K562 (cell line): ENCODE measurements around the gene STUB1. TPM values are rescaled to one million over a fixed set of nuclear protein-coding genes. Genes with fewer than 3 reads are reported as not detected.

Experiments used
- CCNT2 ChIP-seq: IDR thresholded peaks from 2 replicates; pipeline ENCODE4 v1.6.1; 2011; ENCODE audit warnings: borderline replicate concordance, low read depth, mild to moderate bottlenecking, moderate library complexity, mixed read lengths, low read length; ENCODE audit not compliant: insufficient read length; ENCODE audit errors: extremely low read depth
- CTBP1 ChIP-seq: fragments of 450-650 bp; IDR thresholded peaks from 2 replicates; pipeline ENCODE4 v1.6.1; 2016; ENCODE audit warnings: borderline replicate concordance
- EP300 ChIP-seq: IDR thresholded peaks from 2 replicates; pipeline ENCODE4 v1.6.1; 2012; ENCODE audit warnings: low read length, improper control_type of control experiment
- HDAC6 ChIP-seq: IDR thresholded peaks from 2 replicates; pipeline ENCODE4 v1.6.1; 2012; ENCODE audit warnings: low read depth, mild to moderate bottlenecking, control low read depth, inconsistent platforms, low read length, moderate library complexity
- HDGF ChIP-seq: fragments of 450-650 bp; IDR thresholded peaks from 2 replicates; pipeline ENCODE4 v1.6.1; 2016
- HNRNPL ChIP-seq: fragments of 200-400 bp; formaldehyde crosslinking; IDR thresholded peaks from 2 replicates; pipeline ENCODE4 v1.6.1; 2017; ENCODE audit warnings: low read depth, mild to moderate bottlenecking, low read length
- JUN ChIP-seq, 2 experiments: sonication (generic) in 1 of 2; formaldehyde crosslinking in 1 of 2; IDR thresholded peaks; 2 replicates each; pipeline versions ENCODE4 v1.6.1 to v1.8.0; 2012 to 2022; ENCODE audit warnings: borderline replicate concordance in 2 of 2, mild to moderate bottlenecking in 2 of 2, improper control_type of control experiment in 1 of 2, low read depth in 1 of 2, low read length in 1 of 2, missing genetic modification reagents in 1 of 2
- MAZ ChIP-seq, 2 experiments: fragments of 450-650 bp in 1 of 2; sonication (generic) in 1 of 2; formaldehyde crosslinking; IDR thresholded peaks in 1 of 2; conservative IDR thresholded peaks in 1 of 2; 2 replicates each; pipeline versions ENCODE4 v1.4.0 to v1.5.0; 2020; ENCODE audit warnings: mild to moderate bottlenecking in 1 of 2, missing genetic modification reagents in 1 of 2
- PCBP1 ChIP-seq: fragments of 200-400 bp; formaldehyde crosslinking; IDR thresholded peaks from 2 replicates; pipeline ENCODE4 v1.6.1; 2018; ENCODE audit warnings: mild to moderate bottlenecking, low read depth, low read length; ENCODE audit not compliant: poor library complexity, severe bottlenecking
- PRDM10 ChIP-seq: fragments of 450-650 bp; IDR thresholded peaks from 2 replicates; pipeline ENCODE4 v1.6.1; 2018; ENCODE audit not compliant: partially characterized antibody
- PRMT5 ChIP-seq: sonication (generic); formaldehyde crosslinking; IDR thresholded peaks from 2 replicates; pipeline ENCODE4 v1.5.0; 2020; ENCODE audit warnings: missing genetic modification reagents
- RBM25 ChIP-seq: fragments of 200-400 bp; formaldehyde crosslinking; IDR thresholded peaks from 2 replicates; pipeline ENCODE4 v1.6.1; 2018; ENCODE audit warnings: low read length, low read depth, moderate library complexity; ENCODE audit not compliant: severe bottlenecking
- SP2 ChIP-seq: IDR thresholded peaks from 2 replicates; pipeline ENCODE4 v1.6.1; 2011; ENCODE audit warnings: mild to moderate bottlenecking, low read depth, low read length, moderate library complexity; ENCODE audit not compliant: poor library complexity, severe bottlenecking; ENCODE audit errors: extremely low read depth
- THRAP3 ChIP-seq: fragments of 450-650 bp; IDR thresholded peaks from 2 replicates; pipeline ENCODE4 v1.6.1; 2016; ENCODE audit warnings: mild to moderate bottlenecking, inconsistent platforms, borderline replicate concordance
- ZBTB7A ChIP-seq: IDR thresholded peaks from 2 replicates; pipeline ENCODE4 v1.6.1; 2011; ENCODE audit warnings: low read depth, mild to moderate bottlenecking, low read length, moderate library complexity, borderline replicate concordance; ENCODE audit not compliant: control insufficient read depth
- ZC3H11A ChIP-seq: IDR thresholded peaks from 2 replicates; pipeline ENCODE4 v1.6.1; 2012; ENCODE audit warnings: low read depth, low read length, improper control_type of control experiment
- ZNF174 ChIP-seq: fragments of 250-450 bp; sonication (Bioruptor Pico); IDR thresholded peaks from 2 replicates; pipeline ENCODE4 v1.4.0; 2020; ENCODE audit warnings: mild to moderate bottlenecking
- ZNF217 ChIP-seq: sonication (generic); formaldehyde crosslinking; IDR thresholded peaks from 2 replicates; pipeline ENCODE4 v1.8.0; 2022; ENCODE audit warnings: mild to moderate bottlenecking, missing genetic modification reagents
- polyA plus RNA-seq, 8 experiments: library from polyadenylated mRNA; depleted of rRNA in 4 of 8; stranded (reverse) in 5 of 8; unstranded in 3 of 8; fragments of >200 nt; fragmentation: Nextera tagmentation in 2 of 8; fragmentation: Illumina TruSeq in 1 of 8; extraction: Ambion mirVana in 2 of 8; extraction: Trizol in 1 of 8; gene quantifications; 2 replicates each; pipeline versions ENCODE4 v1.2.1 to v1.2.3, GENCODE V29; 2011 to 2014; ENCODE audit warnings: inconsistent platforms in 1 of 8, missing spikeins in 1 of 8
- total RNA-seq, 7 experiments: library from RNA; depleted of rRNA in 6 of 7; stranded (reverse); fragments of >200 nt in 6 of 7; fragmentation: Illumina TruSeq in 2 of 7; extraction: Trizol in 2 of 7; gene quantifications; 2 replicates each; pipeline versions ENCODE4 v1.2.1 to v1.2.3, GENCODE V29; 2011 to 2021; ENCODE audit warnings: low replicate concordance in 1 of 7
- TF ChIP-seq, protein P1 (sequence below): sonication (generic); formaldehyde crosslinking; IDR thresholded peaks from 2 replicates; pipeline ENCODE4 v1.8.1; 2023; ENCODE audit warnings: mild to moderate bottlenecking, missing genetic modification reagents

Gene STUB1
- total and polyA plus RNA-seq, 9 of the 15 experiments (the other 6 are each of a cell fraction or from before 2014, with no cell fraction given) = 10.6 to 251 (median 152) TPM

GRCh38 chr16:714558-715476 is 34.6 kb downstream of the STUB1 start, which contains the start of gene METRN (continued):
- peak; percentile 60 for TF ChIP-seq PCBP1
- TF ChIP-seq ZBTB7A = peak; percentile 31; the same call in 1 of the 2 replicates
- TF ChIP-seq CTBP1 = peak; percentile 37
- peak; percentile 95 for TF ChIP-seq RBM25
- peak; percentile 67 for TF ChIP-seq PRDM10
- no peak for TF ChIP-seq ZNF217 (CRISPR knock-in tag)
- no peak for TF ChIP-seq ZC3H11A
- TF ChIP-seq HDAC6 = no peak
- TF ChIP-seq PRMT5 (CRISPR knock-in tag) = no peak
- TF ChIP-seq CCNT2 = peak; percentile 78
- TF ChIP-seq HDGF = no peak
- TF ChIP-seq, protein P1, sequence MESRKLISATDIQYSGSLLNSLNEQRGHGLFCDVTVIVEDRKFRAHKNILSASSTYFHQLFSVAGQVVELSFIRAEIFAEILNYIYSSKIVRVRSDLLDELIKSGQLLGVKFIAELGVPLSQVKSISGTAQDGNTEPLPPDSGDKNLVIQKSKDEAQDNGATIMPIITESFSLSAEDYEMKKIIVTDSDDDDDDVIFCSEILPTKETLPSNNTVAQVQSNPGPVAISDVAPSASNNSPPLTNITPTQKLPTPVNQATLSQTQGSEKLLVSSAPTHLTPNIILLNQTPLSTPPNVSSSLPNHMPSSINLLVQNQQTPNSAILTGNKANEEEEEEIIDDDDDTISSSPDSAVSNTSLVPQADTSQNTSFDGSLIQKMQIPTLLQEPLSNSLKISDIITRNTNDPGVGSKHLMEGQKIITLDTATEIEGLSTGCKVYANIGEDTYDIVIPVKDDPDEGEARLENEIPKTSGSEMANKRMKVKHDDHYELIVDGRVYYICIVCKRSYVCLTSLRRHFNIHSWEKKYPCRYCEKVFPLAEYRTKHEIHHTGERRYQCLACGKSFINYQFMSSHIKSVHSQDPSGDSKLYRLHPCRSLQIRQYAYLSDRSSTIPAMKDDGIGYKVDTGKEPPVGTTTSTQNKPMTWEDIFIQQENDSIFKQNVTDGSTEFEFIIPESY = peak; percentile 95
- no peak for TF ChIP-seq HNRNPL
- peak; percentile 41 for TF ChIP-seq SP2
- TF ChIP-seq ZNF174 (CRISPR knock-in tag) = no peak
- peak; percentile 11 to 13; a peak in 2 of 4 replicates for TF ChIP-seq MAZ (CRISPR knock-in tag; conservative IDR thresholded peaks at IDR 0.05 in 1 of 2, IDR thresholded peaks at IDR 0.05 in 1 of 2)
- no peak for TF ChIP-seq JUN (IDR thresholded peaks at IDR 0.05; ENCODE audit: borderline replicate concordance, low read depth, low read length)
- no peak for TF ChIP-seq JUN (CRISPR knock-in tag; IDR thresholded peaks at IDR 0.05; ENCODE audit: borderline replicate concordance)
- TF ChIP-seq EP300 = no peak
- TF ChIP-seq THRAP3 = no peak
